Measurements from ENCODE around the gene MRPS30.
A peak's percentile ranks its signal among the peaks of the same experiment; 100 is the strongest.

MRPS30 gene

GRCh38 chr5:44801992-44802391, 6.8 kb upstream of the MRPS30 start:
- H3K9me2 ChIP-seq (replicated peaks; ENCODE audit: low read depth, low read length), result no peaks in the 10 kb centered on the region
- no peak overlapping the region for H3K4me2 ChIP-seq (ENCODE audit: low read depth, low read length, poor library complexity, severe bottlenecking)
- H3K9ac ChIP-seq (ENCODE audit: low read depth, low read length, poor library complexity, severe bottlenecking), result no peak overlapping the region
- H3K4me1 ChIP-seq (ENCODE audit: insufficient read depth, low read length, poor library complexity, severe bottlenecking), result no peaks in the 10 kb centered on the region
- no peak for TF ChIP-seq CTCF (conservative IDR thresholded peaks at IDR 0.05; ENCODE audit: low read length)
- no peak for TF ChIP-seq EZH2phosphoT487 (IDR thresholded peaks at IDR 0.05; ENCODE audit: borderline replicate concordance)
- no peak overlapping the region for H2AFZ ChIP-seq (ENCODE audit: low read length)
- no peaks in the 10 kb centered on the region for H3K79me2 ChIP-seq (ENCODE audit: insufficient read depth, low read length)
- no peaks in the 10 kb centered on the region for H3K36me3 ChIP-seq (ENCODE audit: insufficient read depth, low read length)
- H4K20me1 ChIP-seq (ENCODE audit: insufficient read depth, low read length, poor library complexity, severe bottlenecking), result no peaks in the 10 kb centered on the region
- no peaks in the 10 kb centered on the region for H3K27me3 ChIP-seq (ENCODE audit: insufficient read depth, low read length, poor library complexity, severe bottlenecking)
- H3K9me3 ChIP-seq (ENCODE audit: insufficient read depth, low read depth, low read length), result no peaks in the 10 kb centered on the region
- H3F3A ChIP-seq (ENCODE audit: low read depth), result no peaks in the 10 kb centered on the region
- no peak overlapping the region for H3K4me3 ChIP-seq (ENCODE audit: low read length, poor library complexity, severe bottlenecking)

GRCh38 chr5:44806608-44807007, 2.1 kb upstream of the MRPS30 start:
- Histone ChIP-seq H3K27me3 (ENCODE audit: insufficient read depth, low read length, poor library complexity, severe bottlenecking) (no peaks in the 10 kb centered on the region), H3F3A (ENCODE audit: low read depth) (no peaks in the 10 kb centered on the region), H3K4me2 (ENCODE audit: low read depth, low read length, poor library complexity, severe bottlenecking) (peak overlapping the region; percentile 67), H3K4me1 (ENCODE audit: insufficient read depth, low read length, poor library complexity, severe bottlenecking) (peaks cover 21% of the 10 kb centered on the region), H3K9me3 (ENCODE audit: insufficient read depth, low read depth, low read length) (no peaks in the 10 kb centered on the region), H3K4me3 (ENCODE audit: low read length, poor library complexity, severe bottlenecking) (peak overlapping the region; percentile 19), H2AFZ (ENCODE audit: low read length) (no peak overlapping the region), H3K9ac (ENCODE audit: low read depth, low read length, poor library complexity, severe bottlenecking) (no peak overlapping the region), H3K79me2 (ENCODE audit: insufficient read depth, low read length) (peaks cover 29% of the 10 kb centered on the region), H3K36me3 (ENCODE audit: insufficient read depth, low read length) (no peaks in the 10 kb centered on the region), H3K9me2 (replicated peaks; ENCODE audit: low read depth, low read length) (no peaks in the 10 kb centered on the region), H4K20me1 (ENCODE audit: insufficient read depth, low read length, poor library complexity, severe bottlenecking) (peaks cover 24% of the 10 kb centered on the region)
- TF ChIP-seq CTCF (conservative IDR thresholded peaks at IDR 0.05; ENCODE audit: low read length), result no peak
- TF ChIP-seq EZH2phosphoT487 (IDR thresholded peaks at IDR 0.05; ENCODE audit: borderline replicate concordance), result no peak

- no peaks in the 10 kb centered on the region for H3K9me3 ChIP-seq (ENCODE audit: insufficient read depth, low read depth, low read length)
- H3F3A ChIP-seq (ENCODE audit: low read depth), result no peaks in the 10 kb centered on the region
- no peak overlapping the region for H2AFZ ChIP-seq (ENCODE audit: low read length)
- H3K4me3 ChIP-seq (ENCODE audit: low read length, poor library complexity, severe bottlenecking), result peak overlapping the region; percentile 99
- peak overlapping the region; percentile 67 for H3K4me2 ChIP-seq (ENCODE audit: low read depth, low read length, poor library complexity, severe bottlenecking)
- TF ChIP-seq EZH2phosphoT487 (IDR thresholded peaks at IDR 0.05; ENCODE audit: borderline replicate concordance) (no peak), CTCF (conservative IDR thresholded peaks at IDR 0.05; ENCODE audit: low read length) (no peak)
- H4K20me1 ChIP-seq (ENCODE audit: insufficient read depth, low read length, poor library complexity, severe bottlenecking), result peaks cover 30% of the 10 kb centered on the region
- H3K9me2 ChIP-seq (replicated peaks; ENCODE audit: low read depth, low read length), result no peaks in the 10 kb centered on the region
- peaks cover 35% of the 10 kb centered on the region for H3K79me2 ChIP-seq (ENCODE audit: insufficient read depth, low read length)
- H3K36me3 ChIP-seq (ENCODE audit: insufficient read depth, low read length), result no peaks in the 10 kb centered on the region
- peaks cover 27% of the 10 kb centered on the region for H3K4me1 ChIP-seq (ENCODE audit: insufficient read depth, low read length, poor library complexity, severe bottlenecking)
- H3K9ac ChIP-seq (ENCODE audit: low read depth, low read length, poor library complexity, severe bottlenecking), result no peak overlapping the region
- no peaks in the 10 kb centered on the region for H3K27me3 ChIP-seq (ENCODE audit: insufficient read depth, low read length, poor library complexity, severe bottlenecking)
These were observed 1.5 kb upstream of the MRPS30 start for GRCh38 chr5:44807269-44807668.

Measured in Loucy (cell line).